H1 (cell line): ENCODE data around the gene TSHZ2. TPM values are rescaled to one million over a fixed set of nuclear protein-coding genes. Genes with fewer than 3 reads are reported as not detected.

Experiments used
- POLR2A ChIP-seq, 2 experiments: IDR thresholded peaks; 1 replicate in 1 of 2; 2 replicates in 1 of 2; pipeline ENCODE4 v1.6.1; 2011; ENCODE audit warnings: low read depth in 2 of 2, low read length in 2 of 2, mild to moderate bottlenecking in 2 of 2; ENCODE audit errors: control extremely low read depth in 1 of 2
- SIN3A ChIP-seq, 2 experiments: IDR thresholded peaks in 1 of 2; conservative IDR thresholded peaks in 1 of 2; 2 replicates each; pipeline ENCODE4 v1.6.1; 2011 to 2012; ENCODE audit warnings: low read length in 2 of 2, improper control_type of control experiment in 1 of 2, low read depth in 1 of 2, mild to moderate bottlenecking in 1 of 2
- polyA plus RNA-seq, 7 experiments: library from polyadenylated mRNA; depleted of rRNA in 3 of 7; stranded (reverse) in 5 of 7; unstranded in 2 of 7; fragments of >200 nt in 5 of 7; fragments of 200-250 nt in 2 of 7; gene quantifications; 1 replicate in 5 of 7; 2 replicates in 1 of 7; 4 replicates in 1 of 7; pipeline versions ENCODE4 v1.2.1 to v1.2.3, GENCODE V29; 2011 to 2013; ENCODE audit warnings: missing spikeins in 2 of 7, mixed read lengths in 2 of 7
- total RNA-seq: library from RNA; stranded (reverse); fragmentation: NEBNext Ultra II Directional; extraction: Animal tissue kit (Norgen Biotek cat#: 25700); gene quantifications from 2 replicates; pipeline ENCODE4 v1.2.1, GENCODE V29; 2021
- TF ChIP-seq, protein P1 (sequence below): fragments of 300-600 bp; sonication (generic); IDR thresholded peaks from 2 replicates; pipeline ENCODE4 v1.7.1; 2012; ENCODE audit warnings: low read length, moderate library complexity, mild to moderate bottlenecking, inconsistent platforms; ENCODE audit not compliant: insufficient replicate concordance

TSHZ2 gene
- total and polyA plus RNA-seq, 2 of the 8 experiments (the other 6 are each of a cell fraction or from before 2014, with no cell fraction given) = 0.14 to 0.30 TPM

DNA sequence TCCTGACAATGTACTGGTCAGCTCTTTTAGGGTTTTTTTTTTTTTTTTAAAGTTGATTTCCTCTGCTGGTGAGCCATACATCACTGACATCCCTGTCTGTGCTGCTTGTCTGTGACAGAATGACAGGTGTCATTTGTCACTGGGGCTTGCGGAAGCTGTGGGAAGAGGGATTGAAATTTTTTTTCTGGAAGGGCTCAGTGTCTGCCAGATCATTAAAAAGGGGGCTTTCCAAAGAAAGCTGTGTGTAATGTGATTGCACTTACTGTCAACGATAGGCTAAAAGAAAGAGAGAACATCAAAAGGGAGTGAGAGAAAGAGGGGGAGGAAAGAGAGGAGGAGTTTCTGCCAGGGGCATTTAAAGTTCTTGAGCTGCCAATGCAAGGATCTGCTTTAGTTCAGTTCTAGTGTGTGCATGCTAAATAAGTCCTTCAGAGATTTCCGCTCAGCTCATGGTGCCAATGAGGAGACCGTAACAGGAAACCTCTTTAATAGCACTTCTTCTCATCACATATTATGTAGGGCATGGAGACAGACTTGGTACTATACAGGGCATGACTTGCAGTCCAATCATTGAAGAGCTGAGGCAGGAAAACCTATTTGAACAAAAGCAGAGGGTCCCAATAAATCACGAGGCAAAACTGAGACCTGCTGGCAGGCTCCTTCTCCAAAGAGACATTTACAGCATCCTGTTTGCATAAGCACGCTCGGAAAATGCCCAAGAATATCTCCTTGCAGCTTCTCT is 177.2 kb downstream of the TSHZ2 start (continued):
- TF ChIP-seq SIN3A (conservative IDR thresholded peaks at IDR 0.05 in 1 of 2, IDR thresholded peaks at IDR 0.05 in 1 of 2; ENCODE audit: low read depth in 1 of 2, low read length in 2 of 2) = no peak
- no peak for TF ChIP-seq POLR2A (IDR thresholded peaks at IDR 0.05; ENCODE audit: control extremely low read depth in 1 of 2, low read depth in 2 of 2, low read length in 2 of 2)
- TF ChIP-seq, protein P1, sequence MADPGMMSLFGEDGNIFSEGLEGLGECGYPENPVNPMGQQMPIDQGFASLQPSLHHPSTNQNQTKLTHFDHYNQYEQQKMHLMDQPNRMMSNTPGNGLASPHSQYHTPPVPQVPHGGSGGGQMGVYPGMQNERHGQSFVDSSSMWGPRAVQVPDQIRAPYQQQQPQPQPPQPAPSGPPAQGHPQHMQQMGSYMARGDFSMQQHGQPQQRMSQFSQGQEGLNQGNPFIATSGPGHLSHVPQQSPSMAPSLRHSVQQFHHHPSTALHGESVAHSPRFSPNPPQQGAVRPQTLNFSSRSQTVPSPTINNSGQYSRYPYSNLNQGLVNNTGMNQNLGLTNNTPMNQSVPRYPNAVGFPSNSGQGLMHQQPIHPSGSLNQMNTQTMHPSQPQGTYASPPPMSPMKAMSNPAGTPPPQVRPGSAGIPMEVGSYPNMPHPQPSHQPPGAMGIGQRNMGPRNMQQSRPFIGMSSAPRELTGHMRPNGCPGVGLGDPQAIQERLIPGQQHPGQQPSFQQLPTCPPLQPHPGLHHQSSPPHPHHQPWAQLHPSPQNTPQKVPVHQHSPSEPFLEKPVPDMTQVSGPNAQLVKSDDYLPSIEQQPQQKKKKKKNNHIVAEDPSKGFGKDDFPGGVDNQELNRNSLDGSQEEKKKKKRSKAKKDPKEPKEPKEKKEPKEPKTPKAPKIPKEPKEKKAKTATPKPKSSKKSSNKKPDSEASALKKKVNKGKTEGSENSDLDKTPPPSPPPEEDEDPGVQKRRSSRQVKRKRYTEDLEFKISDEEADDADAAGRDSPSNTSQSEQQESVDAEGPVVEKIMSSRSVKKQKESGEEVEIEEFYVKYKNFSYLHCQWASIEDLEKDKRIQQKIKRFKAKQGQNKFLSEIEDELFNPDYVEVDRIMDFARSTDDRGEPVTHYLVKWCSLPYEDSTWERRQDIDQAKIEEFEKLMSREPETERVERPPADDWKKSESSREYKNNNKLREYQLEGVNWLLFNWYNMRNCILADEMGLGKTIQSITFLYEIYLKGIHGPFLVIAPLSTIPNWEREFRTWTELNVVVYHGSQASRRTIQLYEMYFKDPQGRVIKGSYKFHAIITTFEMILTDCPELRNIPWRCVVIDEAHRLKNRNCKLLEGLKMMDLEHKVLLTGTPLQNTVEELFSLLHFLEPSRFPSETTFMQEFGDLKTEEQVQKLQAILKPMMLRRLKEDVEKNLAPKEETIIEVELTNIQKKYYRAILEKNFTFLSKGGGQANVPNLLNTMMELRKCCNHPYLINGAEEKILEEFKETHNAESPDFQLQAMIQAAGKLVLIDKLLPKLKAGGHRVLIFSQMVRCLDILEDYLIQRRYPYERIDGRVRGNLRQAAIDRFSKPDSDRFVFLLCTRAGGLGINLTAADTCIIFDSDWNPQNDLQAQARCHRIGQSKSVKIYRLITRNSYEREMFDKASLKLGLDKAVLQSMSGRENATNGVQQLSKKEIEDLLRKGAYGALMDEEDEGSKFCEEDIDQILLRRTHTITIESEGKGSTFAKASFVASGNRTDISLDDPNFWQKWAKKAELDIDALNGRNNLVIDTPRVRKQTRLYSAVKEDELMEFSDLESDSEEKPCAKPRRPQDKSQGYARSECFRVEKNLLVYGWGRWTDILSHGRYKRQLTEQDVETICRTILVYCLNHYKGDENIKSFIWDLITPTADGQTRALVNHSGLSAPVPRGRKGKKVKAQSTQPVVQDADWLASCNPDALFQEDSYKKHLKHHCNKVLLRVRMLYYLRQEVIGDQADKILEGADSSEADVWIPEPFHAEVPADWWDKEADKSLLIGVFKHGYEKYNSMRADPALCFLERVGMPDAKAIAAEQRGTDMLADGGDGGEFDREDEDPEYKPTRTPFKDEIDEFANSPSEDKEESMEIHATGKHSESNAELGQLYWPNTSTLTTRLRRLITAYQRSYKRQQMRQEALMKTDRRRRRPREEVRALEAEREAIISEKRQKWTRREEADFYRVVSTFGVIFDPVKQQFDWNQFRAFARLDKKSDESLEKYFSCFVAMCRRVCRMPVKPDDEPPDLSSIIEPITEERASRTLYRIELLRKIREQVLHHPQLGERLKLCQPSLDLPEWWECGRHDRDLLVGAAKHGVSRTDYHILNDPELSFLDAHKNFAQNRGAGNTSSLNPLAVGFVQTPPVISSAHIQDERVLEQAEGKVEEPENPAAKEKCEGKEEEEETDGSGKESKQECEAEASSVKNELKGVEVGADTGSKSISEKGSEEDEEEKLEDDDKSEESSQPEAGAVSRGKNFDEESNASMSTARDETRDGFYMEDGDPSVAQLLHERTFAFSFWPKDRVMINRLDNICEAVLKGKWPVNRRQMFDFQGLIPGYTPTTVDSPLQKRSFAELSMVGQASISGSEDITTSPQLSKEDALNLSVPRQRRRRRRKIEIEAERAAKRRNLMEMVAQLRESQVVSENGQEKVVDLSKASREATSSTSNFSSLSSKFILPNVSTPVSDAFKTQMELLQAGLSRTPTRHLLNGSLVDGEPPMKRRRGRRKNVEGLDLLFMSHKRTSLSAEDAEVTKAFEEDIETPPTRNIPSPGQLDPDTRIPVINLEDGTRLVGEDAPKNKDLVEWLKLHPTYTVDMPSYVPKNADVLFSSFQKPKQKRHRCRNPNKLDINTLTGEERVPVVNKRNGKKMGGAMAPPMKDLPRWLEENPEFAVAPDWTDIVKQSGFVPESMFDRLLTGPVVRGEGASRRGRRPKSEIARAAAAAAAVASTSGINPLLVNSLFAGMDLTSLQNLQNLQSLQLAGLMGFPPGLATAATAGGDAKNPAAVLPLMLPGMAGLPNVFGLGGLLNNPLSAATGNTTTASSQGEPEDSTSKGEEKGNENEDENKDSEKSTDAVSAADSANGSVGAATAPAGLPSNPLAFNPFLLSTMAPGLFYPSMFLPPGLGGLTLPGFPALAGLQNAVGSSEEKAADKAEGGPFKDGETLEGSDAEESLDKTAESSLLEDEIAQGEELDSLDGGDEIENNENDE = no peak
